ENCODE results near the gene SLC25A36. TPM values are rescaled to one million over a fixed set of nuclear protein-coding genes. Genes with fewer than 3 reads are reported as not detected.

The SLC25A36 gene
- total and polyA plus RNA-seq, 4 donors = 70.2 to 225 (median 106) TPM

- no peaks in the 10 kb centered on the region for H3K27me3 ChIP-seq (ENCODE audit: control insufficient read depth, insufficient read depth, low read length)
- no peak for DNase-seq (ENCODE audit: low read depth in 4 of 6, low spot score in 6 of 6)
- 100% methylated on average over 1 of the region's 1 CpG for WGBS (ENCODE audit: insufficient coverage)
- H3K4me1 ChIP-seq (ENCODE audit: control insufficient read depth, insufficient read depth, low read length) = no peaks in the 10 kb centered on the region
- H3K36me3 ChIP-seq (ENCODE audit: control insufficient read depth, insufficient read depth, low read length) = no peaks in the 10 kb centered on the region
- no peak overlapping the region for H3K4me3 ChIP-seq (ENCODE audit: low read depth, low read length)
- H3K9me3 ChIP-seq (ENCODE audit: control insufficient read depth, insufficient read depth, low read length) = no peaks in the 10 kb centered on the region
- no peak overlapping the region for H3K27ac ChIP-seq (ENCODE audit: low read depth, low read length)
Measured at GRCh38 chr3:140906785-140907184, 34.9 kb upstream of the SLC25A36 start.

GRCh38 chr3:140910860-140911259 is 30.8 kb upstream of the SLC25A36 start:
- H3K27ac ChIP-seq (ENCODE audit: low read depth, low read length) = no peak overlapping the region
- no peaks in the 10 kb centered on the region for H3K27me3 ChIP-seq (ENCODE audit: control insufficient read depth, insufficient read depth, low read length)
- peak in 4 of 6 donors; percentile 6 to 82 (median 31) for DNase-seq (ENCODE audit: low read depth in 4 of 6, low spot score in 6 of 6)
- no peaks in the 10 kb centered on the region for H3K9me3 ChIP-seq (ENCODE audit: control insufficient read depth, insufficient read depth, low read length)
- peak overlapping the region; percentile 27 for H3K4me3 ChIP-seq (ENCODE audit: low read depth, low read length)
- 24% methylated on average over 4 of the region's 5 CpGs for WGBS (ENCODE audit: insufficient coverage)
- no peaks in the 10 kb centered on the region for H3K4me1 ChIP-seq (ENCODE audit: control insufficient read depth, insufficient read depth, low read length)
- H3K36me3 ChIP-seq (ENCODE audit: control insufficient read depth, insufficient read depth, low read length) = no peaks in the 10 kb centered on the region

- no peaks in the 10 kb centered on the region for H3K27me3 ChIP-seq (ENCODE audit: control insufficient read depth, insufficient read depth, low read length)
- no peak for DNase-seq (ENCODE audit: low read depth in 4 of 6, low spot score in 6 of 6)
- H3K4me1 ChIP-seq (ENCODE audit: control insufficient read depth, insufficient read depth, low read length) = no peaks in the 10 kb centered on the region
- H3K27ac ChIP-seq (ENCODE audit: low read depth, low read length) = no peak overlapping the region
- WGBS (ENCODE audit: insufficient coverage) = no CpG with 5 or more reads among the region's 2 CpGs
- H3K36me3 ChIP-seq (ENCODE audit: control insufficient read depth, insufficient read depth, low read length) = no peaks in the 10 kb centered on the region
- no peak overlapping the region for H3K4me3 ChIP-seq (ENCODE audit: low read depth, low read length)
- no peaks in the 10 kb centered on the region for H3K9me3 ChIP-seq (ENCODE audit: control insufficient read depth, insufficient read depth, low read length)
Measured at GRCh38 chr3:140911822-140912221, 29.8 kb upstream of the SLC25A36 start.

- H3K4me3 ChIP-seq (ENCODE audit: low read depth, low read length) = no peak overlapping the region
- H3K27me3 ChIP-seq (ENCODE audit: control insufficient read depth, insufficient read depth, low read length) = no peaks in the 10 kb centered on the region
- H3K36me3 ChIP-seq (ENCODE audit: control insufficient read depth, insufficient read depth, low read length) = no peaks in the 10 kb centered on the region
- H3K4me1 ChIP-seq (ENCODE audit: control insufficient read depth, insufficient read depth, low read length) = no peaks in the 10 kb centered on the region
- no peak overlapping the region for H3K27ac ChIP-seq (ENCODE audit: low read depth, low read length)
- WGBS (ENCODE audit: insufficient coverage) = 85% methylated on average over 1 of the region's 5 CpGs
- H3K9me3 ChIP-seq (ENCODE audit: control insufficient read depth, insufficient read depth, low read length) = no peaks in the 10 kb centered on the region
- DNase-seq (ENCODE audit: low read depth in 4 of 6, low spot score in 6 of 6) = no peak
Measured at GRCh38 chr3:140913728-140914127, 27.9 kb upstream of the SLC25A36 start.

GRCh38 chr3:140914384-140914945 is 27.2 kb upstream of the SLC25A36 start:
- Histone ChIP-seq H3K9me3 (ENCODE audit: control insufficient read depth, insufficient read depth, low read length) (no peaks in the 10 kb centered on the region), H3K4me3 (ENCODE audit: low read depth, low read length) (no peak overlapping the region), H3K27me3 (ENCODE audit: control insufficient read depth, insufficient read depth, low read length) (no peaks in the 10 kb centered on the region), H3K4me1 (ENCODE audit: control insufficient read depth, insufficient read depth, low read length) (no peaks in the 10 kb centered on the region), H3K27ac (ENCODE audit: low read depth, low read length) (no peak overlapping the region), H3K36me3 (ENCODE audit: control insufficient read depth, insufficient read depth, low read length) (no peaks in the 10 kb centered on the region)
- WGBS (ENCODE audit: insufficient coverage) = 85% methylated on average over 2 of the region's 4 CpGs
- no peak for DNase-seq (ENCODE audit: low read depth in 4 of 6, low spot score in 6 of 6)

GRCh38 chr3:140916603-140917002 is 25.0 kb upstream of the SLC25A36 start:
- DNase-seq (ENCODE audit: low read depth in 4 of 6, low spot score in 6 of 6) = no peak
- Histone ChIP-seq H3K4me1 (ENCODE audit: control insufficient read depth, insufficient read depth, low read length) (no peaks in the 10 kb centered on the region), H3K4me3 (ENCODE audit: low read depth, low read length) (no peak overlapping the region), H3K9me3 (ENCODE audit: control insufficient read depth, insufficient read depth, low read length) (no peaks in the 10 kb centered on the region), H3K27ac (ENCODE audit: low read depth, low read length) (no peak overlapping the region), H3K36me3 (ENCODE audit: control insufficient read depth, insufficient read depth, low read length) (no peaks in the 10 kb centered on the region), H3K27me3 (ENCODE audit: control insufficient read depth, insufficient read depth, low read length) (no peaks in the 10 kb centered on the region)

- 86% methylated on average over 2 of the region's 5 CpGs for WGBS (ENCODE audit: insufficient coverage)
- H3K27me3 ChIP-seq (ENCODE audit: control insufficient read depth, insufficient read depth, low read length) = no peaks in the 10 kb centered on the region
- H3K9me3 ChIP-seq (ENCODE audit: control insufficient read depth, insufficient read depth, low read length) = no peaks in the 10 kb centered on the region
- H3K4me1 ChIP-seq (ENCODE audit: control insufficient read depth, insufficient read depth, low read length) = no peaks in the 10 kb centered on the region
- H3K36me3 ChIP-seq (ENCODE audit: control insufficient read depth, insufficient read depth, low read length) = no peaks in the 10 kb centered on the region
- DNase-seq (ENCODE audit: low read depth in 4 of 6, low spot score in 6 of 6) = no peak
- H3K27ac ChIP-seq (ENCODE audit: low read depth, low read length) = no peak overlapping the region
- no peak overlapping the region for H3K4me3 ChIP-seq (ENCODE audit: low read depth, low read length)
Measured at GRCh38 chr3:140917772-140918171, 23.9 kb upstream of the SLC25A36 start.

- H3K27me3 ChIP-seq (ENCODE audit: control insufficient read depth, insufficient read depth, low read length) = no peaks in the 10 kb centered on the region
- H3K4me3 ChIP-seq (ENCODE audit: low read depth, low read length) = no peak overlapping the region
- no peaks in the 10 kb centered on the region for H3K36me3 ChIP-seq (ENCODE audit: control insufficient read depth, insufficient read depth, low read length)
- DNase-seq (ENCODE audit: low read depth in 4 of 6, low spot score in 6 of 6) = no peak
- H3K9me3 ChIP-seq (ENCODE audit: control insufficient read depth, insufficient read depth, low read length) = no peaks in the 10 kb centered on the region
- H3K27ac ChIP-seq (ENCODE audit: low read depth, low read length) = no peak overlapping the region
- no peaks in the 10 kb centered on the region for H3K4me1 ChIP-seq (ENCODE audit: control insufficient read depth, insufficient read depth, low read length)
- WGBS (ENCODE audit: insufficient coverage) = 75% methylated on average over 1 of the region's 2 CpGs
Measured at GRCh38 chr3:140920029-140920428, 21.6 kb upstream of the SLC25A36 start.

GRCh38 chr3:140922634-140923033 is 19.0 kb upstream of the SLC25A36 start:
- Histone ChIP-seq H3K36me3 (ENCODE audit: control insufficient read depth, insufficient read depth, low read length) (no peaks in the 10 kb centered on the region), H3K4me1 (ENCODE audit: control insufficient read depth, insufficient read depth, low read length) (no peaks in the 10 kb centered on the region), H3K4me3 (ENCODE audit: low read depth, low read length) (no peak overlapping the region), H3K27me3 (ENCODE audit: control insufficient read depth, insufficient read depth, low read length) (no peaks in the 10 kb centered on the region), H3K9me3 (ENCODE audit: control insufficient read depth, insufficient read depth, low read length) (no peaks in the 10 kb centered on the region), H3K27ac (ENCODE audit: low read depth, low read length) (no peak overlapping the region)
- 43% methylated on average over 1 of the region's 1 CpG for WGBS (ENCODE audit: insufficient coverage)
- peak in 1 of 6 donors; percentile 12 for DNase-seq (ENCODE audit: low read depth in 4 of 6, low spot score in 6 of 6)

- Histone ChIP-seq H3K36me3 (ENCODE audit: control insufficient read depth, insufficient read depth, low read length) (no peaks in the 10 kb centered on the region), H3K27me3 (ENCODE audit: control insufficient read depth, insufficient read depth, low read length) (no peaks in the 10 kb centered on the region), H3K9me3 (ENCODE audit: control insufficient read depth, insufficient read depth, low read length) (no peaks in the 10 kb centered on the region), H3K4me1 (ENCODE audit: control insufficient read depth, insufficient read depth, low read length) (no peaks in the 10 kb centered on the region), H3K4me3 (ENCODE audit: low read depth, low read length) (no peak overlapping the region), H3K27ac (ENCODE audit: low read depth, low read length) (no peak overlapping the region)
- WGBS (ENCODE audit: insufficient coverage) = 69% methylated on average over 4 of the region's 6 CpGs
- DNase-seq (ENCODE audit: low read depth in 4 of 6, low spot score in 6 of 6) = no peak
Measured at GRCh38 chr3:140924097-140924873, 17.4 kb upstream of the SLC25A36 start.
